Stimulated activated CD4-positive, alpha-beta T cell treated with anti-CD3 and anti-CD28 coated beads, TNF-alpha, amount 100 ng/mL, for 4 hours (primary cell): ENCODE measurements around the gene RBFOX2.
"Not testable (repeated sequence)": the region's sequence is repeated elsewhere in the genome, so short reads cannot be mapped to it uniquely, and the experiment has no call there.

Experiments
- DNase-seq, 3 experiments: peaks; one replicate each; pipeline ENCODE4 v3.0.0-alpha.2; 2020; ENCODE audit warnings: low read depth in 3 of 3

Gene RBFOX2, protein sequence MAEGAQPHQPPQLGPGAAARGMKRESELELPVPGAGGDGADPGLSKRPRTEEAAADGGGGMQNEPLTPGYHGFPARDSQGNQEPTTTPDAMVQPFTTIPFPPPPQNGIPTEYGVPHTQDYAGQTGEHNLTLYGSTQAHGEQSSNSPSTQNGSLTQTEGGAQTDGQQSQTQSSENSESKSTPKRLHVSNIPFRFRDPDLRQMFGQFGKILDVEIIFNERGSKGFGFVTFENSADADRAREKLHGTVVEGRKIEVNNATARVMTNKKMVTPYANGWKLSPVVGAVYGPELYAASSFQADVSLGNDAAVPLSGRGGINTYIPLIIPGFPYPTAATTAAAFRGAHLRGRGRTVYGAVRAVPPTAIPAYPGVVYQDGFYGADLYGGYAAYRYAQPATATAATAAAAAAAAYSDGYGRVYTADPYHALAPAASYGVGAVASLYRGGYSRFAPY

DNA sequence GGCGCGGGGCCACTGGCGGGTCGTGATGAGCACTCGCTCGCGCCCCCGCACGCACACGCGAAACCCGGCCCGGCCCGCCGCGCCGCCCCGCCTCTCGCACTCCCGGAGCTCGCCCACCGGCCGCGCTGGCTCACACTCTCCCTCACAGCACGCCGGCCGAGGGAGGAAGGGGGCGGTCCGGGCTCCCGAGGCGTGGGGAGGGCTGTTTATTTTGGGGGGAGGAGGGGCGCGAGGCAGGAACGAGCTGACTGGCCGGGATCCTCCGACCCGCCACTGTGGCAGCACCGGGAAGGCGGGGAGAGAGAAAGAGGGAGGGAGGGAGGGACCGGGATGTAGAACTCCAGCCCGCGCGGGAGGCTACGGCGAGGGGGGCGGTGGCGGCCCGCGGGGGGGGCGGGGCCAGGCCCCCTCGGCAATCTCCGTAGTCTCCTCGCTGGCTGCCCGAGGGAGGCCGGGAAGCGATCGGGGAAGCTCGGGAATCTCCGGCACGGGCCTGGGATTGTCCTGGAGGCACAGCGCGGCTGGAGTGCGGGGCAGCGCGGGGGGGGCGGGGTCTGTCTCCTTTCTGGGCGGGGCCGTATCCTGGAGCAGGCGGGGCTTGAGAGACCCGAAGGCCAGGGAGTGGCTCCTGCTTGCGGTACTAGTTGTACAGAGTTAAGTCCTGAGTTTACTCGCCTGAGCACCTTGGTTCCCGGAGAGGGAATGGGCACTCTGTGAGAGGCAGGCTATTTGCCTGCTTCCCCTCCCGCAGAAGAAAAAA is at the start of gene RBFOX2:
RBFOX2 (minus strand) TSS at position 179 of the 760 bp plus-strand sequence. CDS start 399 bp downstream, outside the sequence.
- peak; percentile 62 to 76 (median 64) for DNase-seq

- DNase-seq: no peak
Observed at GRCh38 chr22:36077271-36077670, 48.6 kb upstream of the RBFOX2 start.

DNA sequence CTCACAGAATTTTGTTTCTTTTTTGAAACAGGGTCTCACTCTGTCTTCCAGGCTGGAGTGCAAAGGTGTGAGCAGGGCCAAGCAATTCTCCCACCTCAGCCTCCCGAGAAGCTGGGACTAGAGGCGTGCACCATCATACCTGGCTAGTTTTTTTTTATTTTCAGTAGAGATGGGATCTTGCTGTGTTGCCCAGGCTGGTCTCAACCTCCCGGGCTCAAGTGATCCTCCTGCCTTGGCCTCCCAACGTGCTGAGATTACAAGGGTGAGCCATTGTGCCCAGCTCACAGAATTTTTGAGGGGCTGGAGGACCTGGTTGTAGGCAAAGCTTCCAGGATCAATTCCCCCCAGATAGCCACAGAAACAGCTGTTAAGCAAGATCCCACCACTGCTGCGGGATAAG is 47.1 kb upstream of the RBFOX2 start:
- no peak for DNase-seq

- no peak for DNase-seq
Observed at GRCh38 chr22:36075230-36075629, 46.6 kb upstream of the RBFOX2 start.

DNA sequence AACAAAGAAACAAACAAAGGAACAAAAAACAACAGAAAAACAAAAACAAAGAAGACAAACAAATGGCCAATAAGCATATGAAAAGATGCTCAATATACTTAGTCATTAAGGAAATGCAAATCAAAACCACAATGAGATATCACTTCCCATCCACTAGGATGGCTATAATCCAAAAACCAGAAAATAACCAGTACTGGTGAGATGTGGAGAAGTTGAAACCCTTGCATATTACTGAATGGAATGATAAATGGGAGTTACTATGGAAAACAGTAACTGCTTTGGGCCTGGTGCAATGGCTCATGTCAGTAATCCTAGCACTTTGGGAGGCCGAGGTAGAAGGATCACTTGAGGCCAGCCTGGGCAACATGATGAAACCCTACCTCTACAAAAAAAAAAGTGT is 44.9 kb upstream of the RBFOX2 start:
- DNase-seq: no peak

GRCh38 chr22:36070645-36071044 is 42.0 kb upstream of the RBFOX2 start:
- not testable (repeated sequence) for DNase-seq

DNA sequence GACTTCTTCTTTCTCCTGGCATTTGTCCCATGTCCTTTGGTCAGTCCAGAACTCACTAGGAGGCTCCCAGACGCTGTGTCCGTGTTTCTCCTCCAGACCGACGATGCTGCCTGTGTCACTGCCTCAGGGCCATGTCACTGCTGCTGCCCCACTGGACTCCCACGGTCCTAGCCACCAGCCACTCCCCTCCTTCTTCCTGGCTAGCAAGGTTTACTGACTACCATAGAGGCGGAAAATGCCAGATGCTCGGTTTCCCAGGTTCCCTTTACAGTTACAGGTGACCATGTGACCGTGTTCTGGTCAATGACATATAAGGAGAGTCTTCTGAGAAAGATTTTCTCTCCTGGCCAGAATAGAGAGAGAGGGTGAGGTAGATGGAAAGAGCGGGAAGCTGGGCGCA is 40.7 kb upstream of the RBFOX2 start:
- no peak for DNase-seq

- DNase-seq: no peak
Observed at GRCh38 chr22:36068776-36069344, 40.2 kb upstream of the RBFOX2 start.

DNA sequence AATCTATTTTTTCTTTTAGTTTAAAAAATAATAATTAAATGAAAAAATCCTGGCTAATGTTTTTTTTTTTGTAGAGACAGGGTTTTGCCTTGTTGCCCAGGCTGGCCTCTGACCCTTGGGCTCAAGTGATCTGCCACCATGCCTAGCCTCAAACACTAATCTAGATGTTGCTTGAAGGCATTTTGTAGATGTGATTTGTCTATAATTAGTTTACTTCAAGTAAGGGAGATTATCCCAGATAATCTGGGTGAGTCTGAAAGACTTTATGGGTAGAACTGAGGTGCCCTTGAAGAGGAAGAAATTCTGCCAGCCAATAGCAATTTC is 38.6 kb upstream of the RBFOX2 start:
- no peak for DNase-seq

DNA sequence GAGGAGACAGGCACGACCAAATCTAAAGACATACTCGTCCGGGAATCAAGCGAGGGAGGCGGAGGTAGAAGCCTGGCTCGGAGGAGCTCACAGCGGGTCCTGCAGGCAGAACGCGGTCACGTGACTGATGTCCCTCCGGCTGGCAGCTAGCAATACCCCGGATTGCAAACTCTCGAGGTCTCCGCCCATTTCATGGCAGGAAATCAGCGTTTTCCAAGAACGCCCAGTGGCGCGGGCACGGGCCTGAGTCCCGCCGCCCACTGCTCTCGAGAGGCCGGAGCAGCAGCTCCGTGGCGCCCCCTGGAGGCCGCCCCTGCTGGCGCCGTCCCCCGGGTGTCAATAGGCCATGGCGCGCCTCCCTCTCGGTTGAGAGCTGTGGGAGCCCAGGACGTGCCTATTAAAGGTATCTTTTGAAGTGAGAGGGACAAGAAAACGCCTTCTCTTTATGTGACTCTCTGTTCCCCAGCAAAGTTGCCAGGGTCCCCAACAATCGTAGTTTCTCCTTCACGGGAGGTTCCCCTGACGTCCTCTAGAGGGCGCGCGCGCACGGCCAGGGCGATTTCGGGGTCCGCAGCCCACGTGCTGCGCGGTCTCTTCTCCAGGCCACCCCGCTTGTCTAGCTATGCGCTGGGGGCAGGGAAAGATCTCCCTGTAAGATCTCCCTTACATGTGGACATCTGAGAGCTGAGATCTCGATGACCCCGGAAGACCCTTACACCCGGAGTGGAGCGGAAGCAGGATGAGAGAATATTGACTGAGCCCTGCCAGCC is 37.3 kb upstream of the RBFOX2 start:
- peak; percentile 33 to 51 (median 34) for DNase-seq

GRCh38 chr22:36065462-36065774 is 36.8 kb upstream of the RBFOX2 start:
- DNase-seq: no peak

DNA sequence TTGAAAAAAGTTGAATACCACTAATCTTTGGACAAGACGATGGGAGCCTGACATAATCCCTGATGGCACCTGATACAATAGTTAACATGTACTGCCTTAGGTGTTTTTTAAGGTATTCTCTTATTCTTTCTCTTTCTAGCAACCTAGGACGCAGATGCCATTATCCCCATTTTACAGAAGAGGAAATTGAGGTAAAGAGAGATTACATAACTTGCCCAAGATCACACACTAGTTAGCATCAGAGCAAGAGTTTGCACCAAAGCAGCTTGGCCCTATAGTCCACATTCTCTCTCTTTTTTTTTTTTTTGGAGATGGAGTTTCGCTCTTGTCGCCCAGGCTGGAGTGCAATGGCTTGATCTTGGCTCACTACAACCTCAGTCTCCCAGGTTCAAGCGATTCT is 35.7 kb upstream of the RBFOX2 start:
- no peak for DNase-seq

GRCh38 chr22:36056980-36057379 is 28.4 kb upstream of the RBFOX2 start:
- no peak for DNase-seq

GRCh38 chr22:36055376-36056295 is 27.0 kb upstream of the RBFOX2 start:
- no peak for DNase-seq

DNA sequence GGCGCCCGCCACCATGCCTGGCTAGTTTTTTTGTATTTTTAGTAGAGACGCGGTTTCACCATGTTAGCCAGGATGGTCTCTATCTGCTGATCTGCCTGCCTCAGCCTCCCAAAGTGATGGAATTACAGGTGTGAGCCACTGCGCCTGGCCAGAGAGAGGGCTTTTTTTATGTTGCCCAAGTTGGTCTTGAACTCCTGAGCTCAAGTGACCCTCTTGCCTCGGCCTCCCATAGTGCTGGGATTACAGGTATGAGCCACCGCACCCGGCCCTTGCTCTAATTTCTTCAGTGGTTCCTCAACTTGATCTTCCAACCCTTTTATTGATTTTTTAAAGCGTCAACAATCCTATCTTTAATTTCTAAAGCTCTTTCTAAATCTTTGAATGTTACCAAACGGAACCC is 25.8 kb upstream of the RBFOX2 start:
- DNase-seq: not testable (repeated sequence)

GRCh38 chr22:36053242-36054147 is 24.9 kb upstream of the RBFOX2 start:
- DNase-seq: no peak

DNA sequence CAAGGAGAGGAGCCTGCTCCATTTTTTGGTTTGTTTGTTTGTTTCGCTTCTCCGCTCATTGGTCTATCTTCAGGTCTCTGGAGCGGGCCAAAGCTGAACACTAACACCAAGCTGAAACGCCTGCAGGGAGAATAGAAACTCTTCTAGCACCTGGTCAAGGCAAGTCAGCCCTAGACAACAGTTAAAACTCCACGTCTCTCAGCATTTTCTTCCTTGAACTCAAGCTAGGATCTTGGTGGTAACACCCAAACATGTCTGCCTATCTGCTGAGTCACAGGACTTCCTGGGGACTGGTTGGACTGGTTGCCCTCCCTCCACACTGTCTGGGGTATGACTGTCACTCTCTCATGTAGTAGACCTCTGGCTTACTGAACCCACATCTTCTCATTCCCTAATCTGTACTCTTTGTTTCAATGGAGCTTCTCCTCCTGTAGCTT is 23.9 kb upstream of the RBFOX2 start:
- no peak for DNase-seq

DNA sequence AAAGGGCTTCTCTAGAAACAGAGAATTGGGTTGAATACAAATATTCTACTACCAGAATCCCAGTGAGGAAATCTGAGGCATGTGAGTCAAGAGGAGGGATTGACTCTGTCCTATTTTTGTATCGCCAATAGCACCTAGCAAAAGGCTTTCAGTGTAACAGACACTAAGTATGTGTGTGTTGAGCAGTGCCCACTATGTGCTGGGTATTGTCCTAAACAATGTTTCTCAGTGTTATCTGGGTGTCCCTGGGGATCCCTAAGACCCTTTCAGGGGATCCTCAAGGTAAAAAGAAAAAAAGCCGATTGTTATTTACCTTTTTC is 21.0 kb upstream of the RBFOX2 start:
- DNase-seq: no peak

DNA sequence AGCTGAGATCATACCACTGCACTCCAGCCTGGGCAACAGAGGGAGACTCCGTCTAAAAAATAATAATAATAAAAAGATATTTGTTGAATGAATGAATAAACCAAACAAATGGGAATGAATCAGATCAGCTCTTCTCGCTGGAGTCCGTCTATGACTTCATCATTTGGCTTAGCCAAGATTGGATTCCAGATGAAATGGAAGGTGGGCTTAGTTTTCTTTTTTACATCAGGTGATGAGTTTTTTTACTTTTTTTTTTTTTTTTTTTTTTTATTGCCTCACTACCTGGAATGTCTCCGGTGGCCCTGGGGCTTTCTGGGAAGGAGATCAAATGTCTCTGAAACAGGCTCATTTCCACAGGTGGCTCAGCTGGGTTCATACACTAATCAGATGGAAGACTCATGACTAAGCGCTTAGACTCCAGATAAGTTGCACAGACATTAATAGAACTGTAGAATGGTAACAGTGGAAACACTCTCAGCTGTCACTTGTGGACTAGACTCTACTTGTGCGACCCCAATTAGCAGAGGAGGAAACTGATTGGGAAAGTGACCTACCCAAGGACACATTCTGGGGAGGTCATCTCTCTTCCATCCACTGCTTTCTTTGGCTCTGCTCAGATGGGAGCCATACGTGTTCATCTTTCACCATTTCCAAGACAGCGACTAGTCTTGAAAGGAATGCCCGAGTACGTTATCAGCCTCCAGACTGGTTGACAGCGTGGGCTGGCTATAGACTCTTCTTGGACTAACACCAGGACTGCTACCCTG is 20.5 kb upstream of the RBFOX2 start:
- no peak for DNase-seq
